Activated CD8-positive, alpha-beta memory T cell treated with anti-CD3 and anti-CD28 coated beads, Interleukin-2, amount 50 U/mL, for 24 hours (primary cell): ENCODE measurements around the gene TBX1.

Source experiments
- DNase-seq: peaks from one replicate; pipeline ENCODE4 v3.0.0-alpha.2; 2020; ENCODE audit errors: extremely low read depth

Gene TBX1

DNA sequence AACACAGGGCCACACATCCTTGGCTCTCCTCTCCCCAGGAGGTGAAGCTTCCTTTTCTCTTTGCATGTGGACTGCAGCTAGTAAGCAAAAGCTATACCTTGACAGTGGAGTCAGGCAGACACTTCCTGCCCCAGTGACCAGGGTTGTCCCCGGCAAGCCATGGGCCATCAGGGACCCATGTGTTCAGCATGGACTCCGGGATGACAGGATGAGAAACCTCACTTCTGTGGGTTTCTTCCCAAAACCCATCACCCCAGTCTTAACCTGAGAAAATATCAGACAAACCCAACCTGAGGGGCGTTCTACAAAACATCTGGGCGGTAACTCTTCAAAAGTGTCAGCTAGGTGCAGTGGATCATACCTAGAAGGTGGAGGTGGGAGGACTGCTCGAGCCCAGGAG, 53.9 kb downstream of the TBX1 start:
- no peak for DNase-seq

DNA sequence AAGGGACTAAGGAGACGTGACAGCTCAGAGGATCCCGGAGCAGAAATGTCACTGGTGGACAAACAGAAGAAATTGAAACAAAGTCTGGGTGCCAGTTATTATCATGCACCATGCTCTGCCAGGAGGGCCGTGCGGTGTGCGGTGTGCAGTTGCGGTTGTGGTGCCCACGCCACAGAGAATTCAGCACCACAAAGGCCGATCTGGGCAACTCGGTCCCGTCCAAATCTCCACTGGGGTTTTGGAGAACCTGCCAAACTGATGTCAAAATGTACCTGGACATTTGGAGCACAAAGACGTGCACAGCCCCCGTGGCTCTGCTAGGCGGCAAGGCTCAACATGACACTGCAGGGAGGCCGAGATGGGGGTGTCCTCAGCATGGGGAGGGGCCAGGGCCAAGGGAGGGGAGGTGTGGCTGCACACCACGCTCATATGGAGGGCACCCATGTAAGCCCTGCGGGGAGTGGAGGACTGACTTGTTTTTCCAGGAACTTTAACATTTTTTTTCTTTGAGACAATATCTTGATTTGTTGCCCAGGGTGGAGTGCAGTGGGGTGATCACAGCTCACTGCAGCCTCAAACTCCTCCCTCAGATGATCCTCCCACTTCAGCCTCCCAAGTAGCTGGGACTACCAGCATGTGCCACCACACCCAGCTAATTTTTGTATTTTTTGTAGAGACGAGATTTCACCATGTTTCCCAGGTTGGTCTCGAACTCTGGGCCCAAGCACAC, 54.7 kb downstream of the TBX1 start:
- no peak for DNase-seq

DNA sequence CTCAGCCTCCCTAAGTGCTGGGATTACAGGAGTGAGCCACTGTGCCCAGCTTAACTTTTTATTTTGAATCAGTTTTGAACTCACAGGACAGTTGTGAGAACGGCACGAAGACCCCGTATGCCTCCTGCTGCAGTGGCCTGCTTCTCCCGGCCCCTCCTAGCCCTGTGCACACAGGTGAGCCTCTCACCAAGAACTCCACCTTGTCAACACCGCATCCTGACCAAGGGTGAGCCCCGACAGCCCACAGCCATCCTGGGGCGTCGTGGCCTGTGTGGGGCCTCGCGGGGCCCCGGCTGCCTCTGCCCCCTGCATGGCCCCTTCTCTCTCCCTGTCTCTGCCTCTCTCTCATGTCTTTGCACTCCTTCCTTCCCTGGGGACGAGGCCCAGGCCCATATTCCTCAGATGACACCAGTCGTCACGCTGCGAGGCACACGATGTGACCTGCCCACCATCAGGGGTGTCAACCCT, 55.3 kb downstream of the TBX1 start:
- DNase-seq, result no peak

DNA sequence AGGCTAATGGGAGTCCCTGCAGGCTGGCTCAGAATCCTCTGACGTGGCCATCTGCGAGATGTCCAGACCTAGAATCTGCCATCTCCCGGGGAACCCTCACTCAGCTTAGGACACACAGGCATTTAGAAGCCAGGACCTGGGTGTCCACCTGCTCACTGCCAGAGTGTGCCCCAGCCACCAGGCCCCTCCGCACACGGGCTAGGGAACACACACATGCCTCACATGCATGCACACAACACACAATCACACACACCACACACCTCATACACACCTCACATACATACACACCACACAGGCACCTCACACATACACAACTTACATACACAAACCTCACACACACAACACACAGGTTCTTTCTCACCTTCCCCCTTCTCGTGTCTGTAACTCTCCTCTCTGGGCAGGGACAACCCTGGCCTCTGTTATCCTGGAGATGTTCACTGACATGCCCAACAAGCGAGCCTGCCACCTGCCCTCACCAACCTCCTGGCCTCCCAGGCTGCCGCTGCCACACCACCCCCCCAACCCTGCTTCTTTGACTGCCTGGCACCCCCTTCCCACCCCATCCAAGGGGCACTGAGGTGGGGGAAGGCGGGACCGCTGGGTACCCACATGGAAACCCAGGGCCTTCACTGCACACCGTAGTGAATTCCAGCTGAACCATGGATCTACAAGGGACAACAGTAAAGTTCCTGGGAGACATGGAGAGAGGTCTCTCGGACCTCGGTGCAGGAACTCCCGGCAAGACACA, 56.0 kb downstream of the TBX1 start:
- no peak for DNase-seq
